Kidney (tissue), 14 donors: Measurements from ENCODE around the gene ATP6V1G2. TPM values are rescaled to one million over a fixed set of nuclear protein-coding genes. Genes with fewer than 3 reads are reported as not detected.

ENCODE experiments used
- DNase-seq, 5 donors: peaks; one replicate each; pipeline ENCODE4 v3.0.0-alpha.2; 2013 to 2020
- FAIRE-seq: peaks from 2 replicates; lab custom pipeline; 2012; peaks lifted over from hg19 to GRCh38; lab: Jason Lieb, UNC
- H3K27ac ChIP-seq, 2 donors: one replicate each; pipeline ENCODE4 v1.7.0; 2013; ENCODE audit warnings: low read depth in 2 of 2, low read length in 2 of 2, inconsistent platforms in 1 of 2
- H3K27me3 ChIP-seq: one replicate; pipeline ENCODE4 v1.7.1; 2013; ENCODE audit warnings: low read length, inconsistent platforms; ENCODE audit not compliant: control insufficient read depth, insufficient read depth
- H3K36me3 ChIP-seq, 3 donors: one replicate each; pipeline versions ENCODE4 v1.7.0 to v1.7.1; 2013; ENCODE audit warnings: low read length in 3 of 3, control low read depth in 1 of 3, inconsistent platforms in 1 of 3; ENCODE audit not compliant: insufficient read depth in 3 of 3, control insufficient read depth in 2 of 3
- H3K4me1 ChIP-seq, 3 donors: one replicate each; pipeline versions ENCODE4 v1.7.0 to v1.7.1; 2013; ENCODE audit warnings: low read length in 3 of 3, inconsistent platforms in 1 of 3, low read depth in 1 of 3; ENCODE audit not compliant: control insufficient read depth in 2 of 3, insufficient read depth in 2 of 3
- H3K4me3 ChIP-seq, 3 donors: one replicate each; pipeline versions ENCODE4 v1.7.0 to v1.8.1; 2013; ENCODE audit warnings: low read length in 3 of 3, control low read depth in 1 of 3, inconsistent platforms in 1 of 3
- H3K9ac ChIP-seq, 3 donors: one replicate each; pipeline versions ENCODE4 v1.7.0 to v1.7.1; 2013; ENCODE audit warnings: low read length in 3 of 3, control low read depth in 1 of 3, inconsistent platforms in 1 of 3
- H3K9me3 ChIP-seq, 3 donors: one replicate each; pipeline versions ENCODE4 v1.7.0 to v1.7.1; 2013; ENCODE audit warnings: low read length in 3 of 3, control low read depth in 1 of 3, inconsistent platforms in 1 of 3; ENCODE audit not compliant: control insufficient read depth in 2 of 3, insufficient read depth in 1 of 3
- intact Hi-C: fragments of 100-400 bp; cut with DNase I; formaldehyde crosslinking; loops from one replicate; pipeline ENCODE4 v1.11.1; 2022
- polyA plus RNA-seq: library from polyadenylated mRNA; stranded (reverse); fragments of 350-450 nt; fragmentation: Illumina TruSeq; extraction: RNeasy Lipid Tissue Mini Kit (QIAGEN cat#74804); gene quantifications from one replicate; pipeline ENCODE4 v1.2.3, GENCODE V29; 2014; ENCODE audit warnings: low read depth, low replicate concordance; ENCODE audit not compliant: insufficient read depth
- total RNA-seq: library from RNA; stranded (reverse); fragmentation: NEBNext Ultra II Directional; extraction: Animal tissue kit (Norgen Biotek cat#: 25700); gene quantifications from one replicate; pipeline ENCODE4 v1.2.1, GENCODE V29; 2021
- TF ChIP-seq, protein P1 (sequence below): IDR thresholded peaks from 3 replicates; pipeline ENCODE4 v1.5.1; 2012; ENCODE audit warnings: mild to moderate bottlenecking, moderate library complexity, borderline replicate concordance; ENCODE audit not compliant: insufficient read depth; ENCODE audit errors: extremely low read depth
- donor health status: control.
- donor health status: control.
- donor health status: control.
- donor health status: control.
- donor health status: control.
- donor health status: DM: yes; HTN: yes; CAD: no.
- donor health status: Normal renal cell carcinoma (clear cell type).

The ATP6V1G2 gene
- total and polyA plus RNA-seq, 2 donors from 2014 or later = 1.2 to 6.0 TPM

DNA sequence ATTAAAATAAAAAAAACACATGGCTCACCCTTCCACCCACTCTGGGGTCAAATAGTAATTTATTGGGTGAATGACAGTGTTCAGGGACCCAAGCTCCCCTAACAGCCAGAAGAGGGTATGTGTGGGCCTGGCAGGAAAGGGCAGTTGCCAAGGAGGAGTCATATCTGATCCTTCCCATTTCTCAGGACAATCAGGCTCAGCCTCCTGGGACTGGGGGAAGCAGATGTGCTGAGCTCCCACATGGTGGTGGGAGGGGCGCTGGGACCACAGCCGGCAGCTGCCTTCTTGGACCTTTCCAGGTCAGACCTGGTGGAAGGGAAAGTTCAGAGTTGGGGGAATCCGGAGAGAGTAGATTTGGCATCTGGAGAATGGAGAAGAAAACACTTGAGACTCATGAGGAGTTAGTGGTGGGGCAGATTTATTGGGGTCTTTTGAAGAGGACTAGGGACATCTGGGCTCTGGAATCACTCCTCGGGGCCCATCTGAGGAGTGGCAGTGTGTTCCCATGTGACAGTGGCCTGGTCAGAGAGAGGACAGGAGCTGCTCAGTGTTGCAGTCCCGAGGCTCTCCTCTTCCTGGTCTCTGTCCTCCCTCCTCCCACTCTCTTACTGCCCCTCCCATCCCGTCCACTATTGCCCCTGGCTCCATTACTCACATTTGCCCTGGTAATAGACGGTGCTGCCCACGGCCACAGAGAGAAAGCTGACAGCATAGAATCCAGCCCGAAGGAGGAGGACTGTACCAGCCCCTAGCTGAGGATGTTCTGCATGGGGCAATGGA, 42.7 kb upstream of the ATP6V1G2 start:
- no peaks in the 10 kb centered on the region for H3K27me3 ChIP-seq
- TF ChIP-seq, protein P1, sequence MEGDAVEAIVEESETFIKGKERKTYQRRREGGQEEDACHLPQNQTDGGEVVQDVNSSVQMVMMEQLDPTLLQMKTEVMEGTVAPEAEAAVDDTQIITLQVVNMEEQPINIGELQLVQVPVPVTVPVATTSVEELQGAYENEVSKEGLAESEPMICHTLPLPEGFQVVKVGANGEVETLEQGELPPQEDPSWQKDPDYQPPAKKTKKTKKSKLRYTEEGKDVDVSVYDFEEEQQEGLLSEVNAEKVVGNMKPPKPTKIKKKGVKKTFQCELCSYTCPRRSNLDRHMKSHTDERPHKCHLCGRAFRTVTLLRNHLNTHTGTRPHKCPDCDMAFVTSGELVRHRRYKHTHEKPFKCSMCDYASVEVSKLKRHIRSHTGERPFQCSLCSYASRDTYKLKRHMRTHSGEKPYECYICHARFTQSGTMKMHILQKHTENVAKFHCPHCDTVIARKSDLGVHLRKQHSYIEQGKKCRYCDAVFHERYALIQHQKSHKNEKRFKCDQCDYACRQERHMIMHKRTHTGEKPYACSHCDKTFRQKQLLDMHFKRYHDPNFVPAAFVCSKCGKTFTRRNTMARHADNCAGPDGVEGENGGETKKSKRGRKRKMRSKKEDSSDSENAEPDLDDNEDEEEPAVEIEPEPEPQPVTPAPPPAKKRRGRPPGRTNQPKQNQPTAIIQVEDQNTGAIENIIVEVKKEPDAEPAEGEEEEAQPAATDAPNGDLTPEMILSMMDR = no peak
- FAIRE-seq = no peak
- H3K27ac ChIP-seq = no peak overlapping the region
- peaks cover 0 to 3% (median 0%) of the 10 kb centered on the region in 3 donors for H3K4me1 ChIP-seq
- intact Hi-C loops = no loop called here
- no peak for DNase-seq
- H3K36me3 ChIP-seq = no peaks in the 10 kb centered on the region
- no peak overlapping the region for H3K4me3 ChIP-seq
- H3K9ac ChIP-seq = no peak overlapping the region
- H3K9me3 ChIP-seq = no peaks in the 10 kb centered on the region

DNA sequence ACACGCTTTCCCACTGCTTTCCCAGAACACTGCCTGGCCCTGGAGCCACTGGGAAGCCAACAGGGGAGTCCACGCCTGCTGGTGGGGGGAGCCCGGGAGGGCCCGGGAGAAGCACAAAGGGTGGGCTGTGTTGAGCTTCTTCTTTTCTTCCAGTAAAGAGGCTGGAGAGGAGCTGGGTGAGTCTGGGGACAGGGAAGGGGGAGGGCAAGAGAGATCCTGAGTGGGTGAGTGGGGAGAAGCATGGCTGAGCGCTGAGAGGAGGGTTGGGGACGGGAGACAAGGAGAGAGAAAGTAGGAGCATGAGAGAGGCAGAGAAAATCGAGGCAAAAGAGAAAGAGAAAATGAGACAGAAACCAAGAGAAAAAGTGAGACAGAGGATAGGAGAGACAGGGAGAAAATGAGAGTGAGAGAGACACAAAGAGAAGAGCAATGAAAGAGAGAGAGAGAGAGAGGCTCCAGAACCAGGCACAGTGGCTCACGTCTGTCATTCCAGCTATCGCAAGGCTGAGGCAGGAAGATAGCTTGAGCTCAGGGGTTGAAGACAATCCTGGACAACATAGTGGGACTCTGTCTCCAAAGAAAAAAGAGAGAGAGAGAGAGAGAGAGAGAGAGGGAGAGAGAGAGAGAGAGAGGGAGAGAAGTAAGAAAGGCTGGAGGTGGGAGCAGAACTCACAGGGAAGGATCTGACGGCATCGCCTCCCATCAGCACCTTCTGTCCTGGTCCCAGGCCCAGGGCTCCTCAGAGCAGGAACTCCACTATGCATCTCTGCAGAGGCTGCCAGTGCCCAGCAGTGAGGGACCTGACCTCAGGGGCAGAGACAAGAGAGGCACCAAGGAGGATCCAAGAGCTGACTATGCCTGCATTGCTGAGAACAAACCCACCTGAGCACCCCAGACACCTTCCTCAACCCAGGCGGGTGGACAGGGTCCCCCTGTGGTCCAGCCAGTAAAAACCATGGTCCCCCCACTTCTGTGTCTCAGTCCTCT, 41.7 kb upstream of the ATP6V1G2 start:
- Histone ChIP-seq H3K9ac (no peak overlapping the region), H3K4me1 (peaks cover 0 to 3% (median 0%) of the 10 kb centered on the region in 3 donors), H3K4me3 (no peak overlapping the region), H3K9me3 (no peaks in the 10 kb centered on the region), H3K27ac (no peak overlapping the region), H3K27me3 (no peaks in the 10 kb centered on the region), H3K36me3 (no peaks in the 10 kb centered on the region)
- TF ChIP-seq, protein P1 = no peak
- DNase-seq = no peak
- intact Hi-C loops = no loop called here
- FAIRE-seq = no peak

DNA sequence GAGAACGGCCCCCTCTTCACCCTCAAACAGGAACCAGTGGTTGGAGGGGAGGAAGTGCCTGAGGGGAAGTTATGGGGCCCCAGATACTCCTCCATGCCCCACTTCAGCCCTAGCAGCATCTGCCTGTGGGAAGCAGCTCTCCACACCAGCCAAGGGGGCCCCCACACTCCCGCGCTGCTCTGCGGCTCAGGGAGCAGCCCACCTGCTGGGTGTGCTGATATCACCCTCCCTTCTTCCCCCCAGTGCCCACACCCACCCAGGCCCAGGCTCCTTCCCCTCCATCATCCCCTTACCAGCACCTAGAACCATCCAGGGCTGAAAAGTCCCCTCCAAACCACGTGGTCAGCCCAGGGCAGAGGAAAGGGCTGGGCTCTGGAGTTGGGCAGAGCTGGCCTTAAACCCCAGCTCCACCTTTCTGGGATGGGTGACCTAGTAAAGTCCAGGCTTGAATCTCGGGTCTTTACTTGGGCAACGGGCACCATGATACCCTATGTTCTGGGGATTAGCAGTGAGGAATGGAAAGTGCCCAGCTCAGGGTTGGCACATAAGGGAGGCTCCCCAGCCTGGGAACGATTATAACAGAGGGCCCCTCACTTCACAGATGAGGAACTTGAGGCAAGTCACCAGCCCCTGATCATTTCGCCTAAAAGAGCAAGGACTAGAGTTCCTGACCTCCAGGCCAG, 40.3 kb upstream of the ATP6V1G2 start:
- DNase-seq (no peak), FAIRE-seq (no peak)
- TF ChIP-seq, protein P1 = no peak
- H3K9me3 ChIP-seq = no peaks in the 10 kb centered on the region
- no peaks in the 10 kb centered on the region for H3K36me3 ChIP-seq
- no peak overlapping the region for H3K4me3 ChIP-seq
- H3K27me3 ChIP-seq = no peaks in the 10 kb centered on the region
- H3K27ac ChIP-seq = no peak overlapping the region
- intact Hi-C loops = no loop called here
- peaks cover 0 to 5% (median 0%) of the 10 kb centered on the region in 3 donors for H3K4me1 ChIP-seq
- H3K9ac ChIP-seq = no peak overlapping the region
